T47D (cell line): ENCODE measurements around the gene LRRC18.

ENCODE experiments used
- DNase-seq, 2 experiments: peaks; one replicate each; pipeline versions ENCODE4 v3.0.0 to v3.0.0-alpha.2; 2011 to 2012; ENCODE audit warnings: low read depth in 1 of 2, low spot score in 1 of 2
- JUND ChIP-seq: IDR thresholded peaks from 2 replicates; pipeline ENCODE4 v1.6.1; 2012; ENCODE audit warnings: low read depth
- in situ Hi-C: cut with HindIII; loops from 2 replicates; pipeline ENCODE4 v1.10.0; 2016; ENCODE audit warnings: low sequenced_read_pairs, low pct_unique_long_range_greater_than_20kb

Gene LRRC18

GRCh38 chr10:48941427-48942075 is 1.9 kb upstream of the LRRC18 start:
- DNase-seq = no peak
- TF ChIP-seq JUND = no peak
- in situ Hi-C loops = no loop called here

GRCh38 chr10:48940958-48941357 is 1.3 kb upstream of the LRRC18 start:
- TF ChIP-seq JUND = no peak

GRCh38 chr10:48940372-48940771 is 732 bp upstream of the LRRC18 start:
- DNase-seq = no peak
- in situ Hi-C loops = no loop called here
- TF ChIP-seq JUND = no peak

More at GRCh38 chr10:48940958-48941357, 1.3 kb upstream of the LRRC18 start:
- DNase-seq = no peak
- in situ Hi-C loops = no loop called here

- TF ChIP-seq JUND = no peak
- DNase-seq = no peak
- in situ Hi-C loops = no loop called here
These were observed 577 bp downstream of the LRRC18 start for GRCh38 chr10:48938990-48939536.

- no peak for DNase-seq
- no peak for TF ChIP-seq JUND
- in situ Hi-C loops = no loop called here
These were observed 1.4 kb downstream of the LRRC18 start for GRCh38 chr10:48938281-48938680.

- no peak for DNase-seq
- in situ Hi-C loops = no loop called here
- TF ChIP-seq JUND = no peak
These were observed 1.8 kb downstream of the LRRC18 start for GRCh38 chr10:48937796-48938195.

- no peak for DNase-seq
- TF ChIP-seq JUND = no peak
- in situ Hi-C loops = no loop called here
These were observed 4.1 kb downstream of the LRRC18 start for GRCh38 chr10:48935577-48935976.

GRCh38 chr10:48934672-48935501 is 4.8 kb downstream of the LRRC18 start:
- in situ Hi-C loops = no loop called here
- TF ChIP-seq JUND = no peak
- no peak for DNase-seq

GRCh38 chr10:48932831-48933664 is 6.6 kb downstream of the LRRC18 start:
- in situ Hi-C loops = no loop called here
- no peak for TF ChIP-seq JUND
- DNase-seq = no peak

GRCh38 chr10:48931188-48931587 is 8.5 kb downstream of the LRRC18 start:
- TF ChIP-seq JUND = no peak
- no peak for DNase-seq
- in situ Hi-C loops = no loop called here

- DNase-seq = no peak
- in situ Hi-C loops = no loop called here
- TF ChIP-seq JUND = no peak
These were observed 10.1 kb downstream of the LRRC18 start for GRCh38 chr10:48929413-48929990.
